ENCODE measurements around the gene RBM10.

- TF ChIP-seq CTCF (IDR thresholded peaks at IDR 0.05; ENCODE audit: insufficient read depth, low read length, poor library complexity, severe bottlenecking) (no peak), EZH2phosphoT487 (conservative IDR thresholded peaks at IDR 0.05; ENCODE audit: low read length) (no peak)
Observed at GRCh38 chrX:47138171-47138570, 6.8 kb upstream of the RBM10 start.

Measured in SU-DHL-6 (cell line).